Vein endothelial cell (primary cell): ENCODE data around the gene LCE3A. TPM values are rescaled to one million over a fixed set of nuclear protein-coding genes. Genes with fewer than 3 reads are reported as not detected.

Experiments
- small RNA-seq: library from RNA; depleted of rRNA; stranded (forward); fragments of <200 nt; gene quantifications from one replicate; pipeline ENCODE3, GENCODE V24; 2012
- total RNA-seq: library from RNA; depleted of rRNA; stranded (reverse); fragments of >200 nt; gene quantifications from 2 replicates; pipeline ENCODE4 v1.2.3, GENCODE V29; 2012

The LCE3A gene, protein sequence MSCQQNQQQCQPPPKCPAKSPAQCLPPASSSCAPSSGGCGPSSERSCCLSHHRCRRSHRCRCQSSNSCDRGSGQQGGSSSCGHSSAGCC
- not detected in 2 replicates for total RNA-seq

DNA sequence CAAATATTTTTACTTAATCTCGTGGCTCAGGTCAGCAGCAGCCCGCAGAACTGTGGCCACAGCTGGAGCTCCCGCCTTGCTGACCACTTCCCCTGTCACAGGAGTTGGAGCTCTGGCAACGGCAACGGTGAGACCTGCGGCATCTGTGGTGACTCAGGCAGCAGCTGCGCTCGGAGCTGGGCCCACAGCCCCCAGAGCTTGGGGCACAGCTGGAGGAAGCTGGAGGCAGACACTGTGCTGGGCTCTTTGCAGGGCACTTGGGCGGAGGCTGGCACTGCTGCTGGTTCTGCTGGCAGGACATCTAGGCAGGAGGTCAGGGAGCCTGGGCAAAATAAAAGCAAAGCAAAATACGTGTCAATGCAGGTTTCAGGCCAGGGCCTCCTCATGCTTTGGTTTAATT lies at the start of gene LCE3A:
Gene LCE3A, minus strand, starts transcription at position 301 of the 400 bp plus-strand sequence. Its CDS starts 0 bp downstream, at position 301.

DNA sequence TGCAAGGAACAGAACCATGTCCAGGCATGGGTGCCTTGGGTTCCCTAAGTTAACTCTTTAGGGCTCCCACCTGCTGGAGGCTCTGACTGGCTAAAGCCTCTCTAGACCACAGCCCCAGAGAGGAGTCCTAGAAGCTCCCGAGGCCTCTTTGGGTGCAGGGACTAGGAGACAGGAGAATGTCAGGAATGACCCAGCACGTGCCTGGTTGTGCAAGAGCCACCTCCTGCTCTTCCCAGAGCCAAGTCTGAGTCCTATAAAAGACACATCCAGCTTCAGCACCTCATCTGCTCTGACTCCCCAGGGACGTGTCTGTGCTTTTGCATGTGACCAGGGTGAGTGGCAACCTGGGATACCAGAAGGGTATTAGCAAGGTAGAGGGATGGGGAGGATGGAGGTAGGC lies 40.2 kb upstream of the LCE3A start, which contains the start of gene LCE2D:
Gene LCE2D, plus strand, starts transcription at position 283 of the 400 bp plus-strand sequence. CDS start 726 bp downstream, outside the sequence.

DNA sequence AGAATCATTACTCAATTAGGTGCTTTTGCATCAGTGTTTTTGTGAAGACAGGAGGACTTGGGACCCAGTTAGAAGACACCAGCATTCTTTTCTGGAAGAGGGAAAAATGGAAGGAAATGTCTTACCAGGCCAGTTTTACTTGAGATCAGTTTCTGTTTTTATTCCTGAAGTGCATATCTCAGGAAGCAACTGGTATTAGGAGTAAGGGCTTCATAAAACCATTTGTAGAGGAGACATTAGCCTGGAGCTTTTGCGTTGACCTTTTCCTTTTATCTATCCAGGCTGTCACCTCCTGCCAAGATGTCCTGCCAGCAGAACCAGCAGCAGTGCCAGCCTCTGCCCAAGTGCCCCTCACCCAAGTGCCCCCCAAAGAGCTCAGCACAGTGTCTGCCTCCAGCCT lies 9.4 kb downstream of the LCE3A start, which contains the start of gene LCE3B:
Gene LCE3B, plus strand, starts transcription at position 301 of the 400 bp plus-strand sequence. Its CDS starts 0 bp downstream, at position 301.

DNA sequence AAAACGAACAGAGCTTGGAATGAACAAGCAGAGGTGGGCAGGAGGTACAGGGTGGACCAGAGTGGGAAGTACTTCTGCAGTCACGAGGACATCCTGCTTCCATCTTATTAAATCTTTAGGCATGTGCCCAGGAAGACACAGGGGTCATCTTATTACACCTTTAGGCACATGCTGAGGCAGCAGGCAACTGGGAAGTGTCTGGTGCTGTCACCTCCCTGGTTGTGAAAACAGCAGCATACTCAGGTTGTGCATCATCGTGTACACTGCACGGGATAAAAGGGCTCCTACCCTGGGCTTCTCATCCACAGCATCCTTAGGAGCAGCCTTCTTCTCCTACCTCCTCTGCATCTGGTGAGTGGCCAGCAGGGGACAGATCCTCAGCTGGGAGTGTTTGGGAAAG lies 23.0 kb downstream of the LCE3A start, which contains the start of gene LCE3C:
Gene LCE3C, plus strand, starts transcription at position 301 of the 400 bp plus-strand sequence. CDS start 498 bp downstream, outside the sequence.

DNA sequence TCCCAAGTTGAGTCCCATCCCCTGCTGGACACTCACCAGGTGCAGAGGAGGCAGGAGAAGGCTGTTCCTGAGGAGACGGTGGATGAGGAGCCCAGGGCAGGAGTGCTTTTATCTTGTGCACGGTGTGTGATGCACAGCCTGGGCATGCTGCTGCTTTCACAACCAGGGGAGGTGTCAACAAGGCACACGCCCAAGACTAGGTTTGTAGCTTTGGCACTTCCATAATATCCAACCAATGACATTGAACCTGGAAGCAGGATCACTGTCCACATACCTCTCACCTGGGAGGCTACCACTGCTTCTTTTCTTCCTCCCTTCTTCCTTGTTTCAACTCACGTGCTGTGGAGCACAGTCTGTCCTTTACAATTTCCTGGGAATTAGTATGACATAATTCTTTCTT lies 42.5 kb downstream of the LCE3A start, which contains the start of gene LCE3D:
Gene LCE3D, minus strand, starts transcription at position 84 of the 400 bp plus-strand sequence. CDS start 580 bp downstream, outside the sequence.

Small RNA genes within 50 kb of the gene (small RNA-seq; reads per million reads assigned to genes)
- gene LCE3A, result not detected
- gene LCE3B, result not detected

Other genes starting within 250 kb of the LCE3A start
- gene CRNN, start 208.8 kb downstream of the LCE3A start, total RNA-seq, result not detected in 2 replicates
- gene LCE5A, start 112.3 kb downstream of the LCE3A start, total RNA-seq, result not detected in 2 replicates
- not detected in 2 replicates for gene CRCT1, start 108.6 kb downstream of the LCE3A start, total RNA-seq
- not detected in 2 replicates for gene LCE3E, start 56.3 kb downstream of the LCE3A start, total RNA-seq
- not detected in 2 replicates for gene LCE3D, start 42.6 kb downstream of the LCE3A start, total RNA-seq
- gene LCE3C, start 22.9 kb downstream of the LCE3A start, total RNA-seq, result not detected in 2 replicates
- not detected in 2 replicates for gene LCE3B, start 9.3 kb downstream of the LCE3A start, total RNA-seq
- not detected in 2 replicates for gene LCE2D, start 40.3 kb upstream of the LCE3A start, total RNA-seq
- gene LCE2C, start 52.2 kb upstream of the LCE3A start, total RNA-seq, result not detected in 2 replicates
- not detected in 2 replicates for gene LCE2B, start 63.0 kb upstream of the LCE3A start, total RNA-seq
- gene LCE2A, start 75.2 kb upstream of the LCE3A start, total RNA-seq, result not detected in 2 replicates
- gene LCE4A, start 85.1 kb upstream of the LCE3A start, total RNA-seq, result not detected in 2 replicates
- not detected in 2 replicates for gene KPRP, start 134.9 kb upstream of the LCE3A start, total RNA-seq
- not detected in 2 replicates for gene LCE1F, start 152.0 kb upstream of the LCE3A start, total RNA-seq
- gene LCE1E, start 163.2 kb upstream of the LCE3A start, total RNA-seq, result not detected in 2 replicates
- not detected in 2 replicates for gene LCE1D, start 173.6 kb upstream of the LCE3A start, total RNA-seq
- gene LCE1C, start 183.5 kb upstream of the LCE3A start, total RNA-seq, result not detected in 2 replicates
- gene LCE1B, start 188.9 kb upstream of the LCE3A start, total RNA-seq, result not detected in 2 replicates
- gene LCE1A, start 204.4 kb upstream of the LCE3A start, total RNA-seq, result not detected in 2 replicates
- gene LCE6A, start 219.8 kb upstream of the LCE3A start, total RNA-seq, result not detected in 2 replicates
- gene LCE7A, start 236.9 kb upstream of the LCE3A start, total RNA-seq, result not detected in 2 replicates